Activated T-cell treated with anti-CD3 and anti-CD28 coated beads, Interleukin-2, amount 50 U/mL, for 1 hour (primary cell): ENCODE measurements around the gene AATK.

Source experiments
- DNase-seq: peaks from one replicate; pipeline ENCODE4 v3.0.0-alpha.2; 2020

AATK gene

GRCh38 chr17:81196505-81197408 is 30.7 kb upstream of the AATK start:
- no peak for DNase-seq

- no peak for DNase-seq
These were observed 30.0 kb upstream of the AATK start for GRCh38 chr17:81195941-81196495.

GRCh38 chr17:81194941-81195901 is 29.2 kb upstream of the AATK start:
- no peak for DNase-seq

- DNase-seq, result no peak
These were observed 28.3 kb upstream of the AATK start for GRCh38 chr17:81194225-81194760.

- DNase-seq, result no peak
These were observed 27.6 kb upstream of the AATK start for GRCh38 chr17:81193470-81194224.

GRCh38 chr17:81193051-81193410 is 27.0 kb upstream of the AATK start:
- DNase-seq, result no peak

- DNase-seq, result no peak
These were observed 26.5 kb upstream of the AATK start for GRCh38 chr17:81192386-81193050.

GRCh38 chr17:81191646-81192045 is 25.6 kb upstream of the AATK start:
- DNase-seq, result no peak

GRCh38 chr17:81191116-81191515 is 25.1 kb upstream of the AATK start:
- no peak for DNase-seq

GRCh38 chr17:81190591-81190990 is 24.6 kb upstream of the AATK start:
- no peak for DNase-seq

GRCh38 chr17:81189670-81190530 is 23.9 kb upstream of the AATK start:
- no peak for DNase-seq

GRCh38 chr17:81189016-81189415 is 23.0 kb upstream of the AATK start:
- DNase-seq, result no peak

- DNase-seq, result no peak
These were observed 22.4 kb upstream of the AATK start for GRCh38 chr17:81188491-81188840.

GRCh38 chr17:81187586-81188490 is 21.8 kb upstream of the AATK start:
- no peak for DNase-seq

GRCh38 chr17:81187120-81187519 is 21.1 kb upstream of the AATK start:
- DNase-seq, result no peak

- no peak for DNase-seq
These were observed 20.2 kb upstream of the AATK start for GRCh38 chr17:81186203-81186602.

- no peak for DNase-seq
These were observed 18.5 kb upstream of the AATK start for GRCh38 chr17:81184555-81184954.

GRCh38 chr17:81183807-81184206 is 17.8 kb upstream of the AATK start:
- DNase-seq, result no peak

- DNase-seq, result no peak
These were observed 17.3 kb upstream of the AATK start for GRCh38 chr17:81183316-81183715.

- DNase-seq, result no peak
These were observed 16.6 kb upstream of the AATK start for GRCh38 chr17:81182596-81182995.
